Spleen (tissue), 11 donors: ENCODE results near the gene TGOLN2. TPM values are rescaled to one million over a fixed set of nuclear protein-coding genes. Genes with fewer than 3 reads are reported as not detected.

ENCODE experiments used
- DNase-seq: peaks from one replicate; pipeline ENCODE4 v3.0.0-alpha.2; 2020
- H3K27ac ChIP-seq, 8 donors: fragments of 200-600 bp; sonication (generic) in 7 of 8; 1 replicate in 4 of 8; 2 replicates in 4 of 8; pipeline versions ENCODE4 v1.5.0 to v1.8.0; 2016 to 2021; ENCODE audit warnings: inconsistent platforms in 4 of 8, mild to moderate bottlenecking in 4 of 8, moderate library complexity in 1 of 8
- H3K27me3 ChIP-seq, 7 donors: fragments of 200-600 bp; sonication (generic) in 6 of 7; replicated peaks in 1 of 7; 1 replicate in 4 of 7; 2 replicates in 3 of 7; pipeline versions ENCODE4 v1.5.0 to v1.8.0; 2016 to 2021; ENCODE audit warnings: inconsistent platforms in 3 of 7, mild to moderate bottlenecking in 1 of 7
- H3K36me3 ChIP-seq, 6 donors: fragments of 200-600 bp; sonication (generic) in 5 of 6; 1 replicate in 4 of 6; 2 replicates in 2 of 6; pipeline versions ENCODE4 v1.5.0 to v1.8.0; 2016 to 2021; ENCODE audit warnings: inconsistent platforms in 2 of 6
- H3K4me1 ChIP-seq, 6 donors: fragments of 200-600 bp; sonication (generic) in 5 of 6; 1 replicate in 3 of 6; 2 replicates in 3 of 6; pipeline versions ENCODE4 v1.5.0 to v1.8.0; 2016 to 2021; ENCODE audit warnings: inconsistent platforms in 3 of 6
- H3K4me3 ChIP-seq, 8 donors: fragments of 200-600 bp; sonication (generic) in 7 of 8; 1 replicate in 4 of 8; 2 replicates in 4 of 8; pipeline versions ENCODE4 v1.5.0 to v1.8.0; 2016 to 2021; ENCODE audit warnings: inconsistent platforms in 4 of 8, mild to moderate bottlenecking in 4 of 8, moderate library complexity in 2 of 8
- H3K9me3 ChIP-seq, 8 donors: fragments of 200-600 bp; sonication (generic) in 7 of 8; 1 replicate in 4 of 8; 2 replicates in 4 of 8; pipeline versions ENCODE4 v1.5.0 to v1.8.0; 2016 to 2021; ENCODE audit warnings: inconsistent platforms in 4 of 8
- POLR2A ChIP-seq, 3 donors: fragments of 450-650 bp; IDR thresholded peaks; one replicate each; pipeline ENCODE4 v1.5.1; 2017; ENCODE audit warnings: antibody characterized with exemption in 3 of 3, mild to moderate bottlenecking in 1 of 3
- POLR2AphosphoS5 ChIP-seq, 3 donors: sonication (generic); formaldehyde crosslinking; IDR thresholded peaks; one replicate each; pipeline ENCODE4 v1.5.1; 2017; ENCODE audit warnings: antibody characterized with exemption in 3 of 3
- WGBS, 5 donors: extraction: QIAGEN DNeasy Blood & Tissue Kit in 3 of 5; methylation state at CpG; one replicate each; pipeline versions ENCODE4 v1.1.5 to v1.1.7; 2013 to 2018; 5-methylcytosine and 5-hydroxymethylcytosine counted together
- intact Hi-C: fragments of 100-400 bp; cut with DNase I; formaldehyde crosslinking; loops from one replicate; pipeline ENCODE4 v1.15.0; 2023; ENCODE audit warnings: low total_unique reads
- polyA plus RNA-seq, 3 donors: library from polyadenylated mRNA; stranded (reverse); fragments of 200-250 nt; gene quantifications; one replicate each; pipeline ENCODE4 v1.2.1, GENCODE V29; 2013
- total RNA-seq, 7 donors: library from RNA; depleted of rRNA in 3 of 7; stranded (reverse); fragments of >200 nt in 3 of 7; fragmentation: NEBNext Ultra II Directional in 4 of 7; extraction: Animal tissue kit (Norgen Biotek cat#: 25700) in 4 of 7; gene quantifications; one replicate each; pipeline versions ENCODE4 v1.1.0 to v1.2.1, GENCODE V29; 2016 to 2021
- TF ChIP-seq, protein P1 (sequence below), 11 experiments: fragments of 200-600 bp in 7 of 11; fragments of 450-650 bp in 4 of 11; sonication (generic) in 4 of 11; IDR thresholded peaks in 8 of 11; conservative IDR thresholded peaks in 3 of 11; 1 replicate in 7 of 11; 2 replicates in 4 of 11; pipeline versions ENCODE4 v1.4.0 to v1.8.0; 2016 to 2021; ENCODE audit warnings: antibody characterized with exemption in 11 of 11, inconsistent platforms in 4 of 11, mild to moderate bottlenecking in 1 of 11
- donor health status: healthy with polysubstance abuse.
- donor health status: DM: no; HTN: no; CAD: no; lungs with moderate emphysema.
- donor health status: DM: no; HTN: no; CAD: no.
- donor health status: Bipolar disorder and iron deficiency.
- donor health status: healthy.
- donor health status: DM: no; HTN: no; CAD: no.
- donor health status: DM: yes; HTN: yes; CAD: no.

TGOLN2 gene
- total and polyA plus RNA-seq, 10 donors = 14.8 to 199 (median 150) TPM

DNA sequence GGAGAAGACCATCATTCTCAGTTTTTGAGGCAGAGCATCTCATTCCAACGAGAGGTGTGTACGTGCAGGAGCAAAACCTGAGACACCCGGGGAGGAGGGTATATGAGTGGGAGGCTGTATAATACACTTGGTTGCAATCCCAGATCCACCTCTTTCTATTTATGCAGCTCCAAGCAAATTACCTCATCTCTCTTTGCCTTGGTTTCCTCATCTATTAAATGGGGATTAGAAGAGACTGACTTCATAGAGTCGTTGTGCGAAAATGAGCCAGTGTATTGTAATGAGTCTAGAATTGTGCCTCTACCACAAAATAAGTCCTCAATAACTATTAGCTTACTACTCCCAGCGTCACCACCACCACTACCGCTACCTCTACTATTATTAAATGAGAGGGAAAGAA lies 40.1 kb downstream of the TGOLN2 start:
- WGBS, 5 donors = 93 to 99% (median 94%) methylated on average over 7 of the region's 7 CpGs
- H3K27me3 ChIP-seq = no peaks in the 10 kb centered on the region
- no peaks in the 10 kb centered on the region for H3K9me3 ChIP-seq
- TF ChIP-seq, protein P1, sequence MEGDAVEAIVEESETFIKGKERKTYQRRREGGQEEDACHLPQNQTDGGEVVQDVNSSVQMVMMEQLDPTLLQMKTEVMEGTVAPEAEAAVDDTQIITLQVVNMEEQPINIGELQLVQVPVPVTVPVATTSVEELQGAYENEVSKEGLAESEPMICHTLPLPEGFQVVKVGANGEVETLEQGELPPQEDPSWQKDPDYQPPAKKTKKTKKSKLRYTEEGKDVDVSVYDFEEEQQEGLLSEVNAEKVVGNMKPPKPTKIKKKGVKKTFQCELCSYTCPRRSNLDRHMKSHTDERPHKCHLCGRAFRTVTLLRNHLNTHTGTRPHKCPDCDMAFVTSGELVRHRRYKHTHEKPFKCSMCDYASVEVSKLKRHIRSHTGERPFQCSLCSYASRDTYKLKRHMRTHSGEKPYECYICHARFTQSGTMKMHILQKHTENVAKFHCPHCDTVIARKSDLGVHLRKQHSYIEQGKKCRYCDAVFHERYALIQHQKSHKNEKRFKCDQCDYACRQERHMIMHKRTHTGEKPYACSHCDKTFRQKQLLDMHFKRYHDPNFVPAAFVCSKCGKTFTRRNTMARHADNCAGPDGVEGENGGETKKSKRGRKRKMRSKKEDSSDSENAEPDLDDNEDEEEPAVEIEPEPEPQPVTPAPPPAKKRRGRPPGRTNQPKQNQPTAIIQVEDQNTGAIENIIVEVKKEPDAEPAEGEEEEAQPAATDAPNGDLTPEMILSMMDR (IDR thresholded peaks at IDR 0.05 in 8 of 11, conservative IDR thresholded peaks at IDR 0.05 in 3 of 11) = no peak
- no peak for TF ChIP-seq POLR2AphosphoS5 (IDR thresholded peaks at IDR 0.05)
- TF ChIP-seq POLR2A (IDR thresholded peaks at IDR 0.05) = no peak
- intact Hi-C loops = loop anchor here (5.0 kb wide), 1 partner anchor 155 kb away; the partner anchor contains the start of gene TCF7L1
- H3K4me3 ChIP-seq = no peak overlapping the region
- no peak for DNase-seq
- peaks cover 0 to 23% (median 12%) of the 10 kb centered on the region in 6 donors for H3K4me1 ChIP-seq
- no peak overlapping the region for H3K27ac ChIP-seq
- peaks cover 0 to 5% (median 0%) of the 10 kb centered on the region in 6 donors for H3K36me3 ChIP-seq

DNA sequence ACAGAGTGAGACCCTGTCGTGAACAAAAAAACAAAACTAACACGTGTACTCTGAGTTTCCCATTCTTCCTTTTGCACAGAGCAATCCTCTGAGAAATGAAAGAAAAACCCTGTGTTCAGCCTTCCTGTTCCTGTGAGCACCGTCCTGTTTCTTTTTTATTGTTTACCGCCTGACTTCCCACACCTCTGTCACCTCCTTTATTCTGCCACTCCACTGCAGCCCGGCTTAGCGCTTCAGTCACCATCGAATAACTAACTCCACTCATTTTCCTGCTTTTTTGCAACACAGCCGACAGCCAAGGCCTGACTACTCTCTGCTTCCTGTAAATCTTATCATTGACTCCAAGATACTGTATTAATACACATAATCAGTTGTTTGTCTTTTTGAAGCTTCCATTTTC lies 40.9 kb downstream of the TGOLN2 start:
- no peak for TF ChIP-seq POLR2AphosphoS5 (IDR thresholded peaks at IDR 0.05)
- Histone ChIP-seq H3K27ac (no peak overlapping the region), H3K4me1 (peaks cover 0 to 23% (median 12%) of the 10 kb centered on the region in 6 donors), H3K36me3 (peaks cover 0 to 5% (median 0%) of the 10 kb centered on the region in 6 donors), H3K27me3 (no peaks in the 10 kb centered on the region), H3K4me3 (no peak overlapping the region), H3K9me3 (no peaks in the 10 kb centered on the region)
- DNase-seq = no peak
- intact Hi-C loops = loop anchor here (5.0 kb wide), 1 partner anchor 155 kb away; the partner anchor contains the start of gene TCF7L1
- WGBS, 5 donors = 37 to 45% (median 39%) methylated on average over 8 of the region's 8 CpGs

DNA sequence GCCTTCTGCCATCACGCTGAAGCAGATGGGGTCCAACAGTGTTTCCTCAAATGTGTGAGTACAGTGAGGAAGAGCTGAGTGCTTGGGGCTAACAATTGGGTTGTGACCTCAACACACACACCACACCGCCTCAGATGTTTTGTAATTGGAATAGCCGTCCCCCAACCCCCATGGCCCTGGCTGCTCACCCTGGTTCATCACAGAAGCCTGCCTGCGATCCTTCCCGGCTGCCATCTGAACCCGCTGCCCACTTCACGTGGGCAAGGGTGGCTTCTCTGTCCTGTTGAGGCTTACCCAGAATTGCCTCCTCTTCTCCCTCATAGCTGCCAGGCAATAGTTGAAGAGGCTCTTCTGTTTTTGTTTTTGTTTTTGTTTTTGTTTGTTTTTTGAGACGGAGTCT lies 44.1 kb downstream of the TGOLN2 start:
- Histone ChIP-seq H3K36me3 (peaks cover 0 to 5% (median 0%) of the 10 kb centered on the region in 6 donors), H3K4me1 (peaks cover 0 to 15% (median 2%) of the 10 kb centered on the region in 6 donors), H3K4me3 (no peak overlapping the region), H3K27ac (no peak overlapping the region), H3K9me3 (no peaks in the 10 kb centered on the region), H3K27me3 (no peaks in the 10 kb centered on the region)
- TF ChIP-seq POLR2A (IDR thresholded peaks at IDR 0.05) (no peak), POLR2AphosphoS5 (IDR thresholded peaks at IDR 0.05) (no peak)
- TF ChIP-seq, protein P1 (IDR thresholded peaks at IDR 0.05 in 8 of 11, conservative IDR thresholded peaks at IDR 0.05 in 3 of 11) = no peak
- intact Hi-C loops = no loop called here
- no peak for DNase-seq
- 91 to 95% (median 93%) methylated on average over 8 of the region's 8 CpGs for WGBS, 5 donors

GRCh38 chr2:85282914-85283313 lies 44.9 kb downstream of the TGOLN2 start:
- H3K9me3 ChIP-seq = no peaks in the 10 kb centered on the region
- WGBS, 5 donors = 83 to 93% (median 89%) methylated on average over 7 of the region's 7 CpGs
- peaks cover 0 to 2% (median 0%) of the 10 kb centered on the region in 7 donors for H3K27me3 ChIP-seq
- H3K27ac ChIP-seq = no peak overlapping the region
- no peak overlapping the region for H3K4me3 ChIP-seq
- intact Hi-C loops = no loop called here
- peaks cover 0 to 5% (median 0%) of the 10 kb centered on the region in 6 donors for H3K36me3 ChIP-seq
- TF ChIP-seq, protein P1 (IDR thresholded peaks at IDR 0.05 in 8 of 11, conservative IDR thresholded peaks at IDR 0.05 in 3 of 11) = no peak
- TF ChIP-seq POLR2AphosphoS5 (IDR thresholded peaks at IDR 0.05) (no peak), POLR2A (IDR thresholded peaks at IDR 0.05) (no peak)
- H3K4me1 ChIP-seq = peaks cover 0 to 15% (median 4%) of the 10 kb centered on the region in 6 donors
- no peak for DNase-seq
